ENCODE data around the gene GCK. TPM values are rescaled to one million over a fixed set of nuclear protein-coding genes. Genes with fewer than 3 reads are reported as not detected.
"Not testable (repeated sequence)": the region's sequence is repeated elsewhere in the genome, so short reads cannot be mapped to it uniquely, and the experiment has no call there.

The GCK gene
- total RNA-seq, 1 donor from 2014 or later = 2.4 TPM

- Mint-ChIP-seq H3K36me3 (ENCODE audit: low read depth) (peaks cover 55% of the 10 kb centered on the region), H3K9me3 (no peaks in the 10 kb centered on the region)
- no peak for DNase-seq (ENCODE audit: low spot score)
These were observed 20.9 kb upstream of the GCK start for GRCh38 chr7:44210107-44210506.

GRCh38 chr7:44208085-44208484 lies 18.8 kb upstream of the GCK start:
- Mint-ChIP-seq H3K4me3 (no peak overlapping the region), H3K9me3 (no peaks in the 10 kb centered on the region), H3K27ac (no peak overlapping the region), H3K4me1 (ENCODE audit: low read depth) (peaks cover 8% of the 10 kb centered on the region), H3K36me3 (ENCODE audit: low read depth) (peaks cover 59% of the 10 kb centered on the region), H3K27me3 (ENCODE audit: insufficient read depth) (no peaks in the 10 kb centered on the region)
- intact Hi-C loops (cut with micrococcal nuclease) = no loop called here
- DNase-seq (ENCODE audit: low spot score) = no peak

More at GRCh38 chr7:44210107-44210506, 20.9 kb upstream of the GCK start:
- no peak overlapping the region for H3K4me3 Mint-ChIP-seq
- H3K27me3 Mint-ChIP-seq (ENCODE audit: insufficient read depth) = no peaks in the 10 kb centered on the region
- no peak overlapping the region for H3K27ac Mint-ChIP-seq
- intact Hi-C loops (cut with micrococcal nuclease) = no loop called here
- H3K4me1 Mint-ChIP-seq (ENCODE audit: low read depth) = no peaks in the 10 kb centered on the region

GRCh38 chr7:44206008-44206407 lies 16.8 kb upstream of the GCK start:
- H3K27me3 Mint-ChIP-seq (ENCODE audit: insufficient read depth) = no peaks in the 10 kb centered on the region
- H3K4me3 Mint-ChIP-seq = no peak overlapping the region
- H3K4me1 Mint-ChIP-seq (ENCODE audit: low read depth) = peaks cover 23% of the 10 kb centered on the region
- no peak for DNase-seq (ENCODE audit: low spot score)
- no peaks in the 10 kb centered on the region for H3K9me3 Mint-ChIP-seq
- peaks cover 48% of the 10 kb centered on the region for H3K36me3 Mint-ChIP-seq (ENCODE audit: low read depth)
- no peak overlapping the region for H3K27ac Mint-ChIP-seq
- intact Hi-C loops (cut with micrococcal nuclease) = no loop called here

- H3K36me3 Mint-ChIP-seq (ENCODE audit: low read depth) = peaks cover 26% of the 10 kb centered on the region
- H3K27ac Mint-ChIP-seq = no peak overlapping the region
- H3K4me3 Mint-ChIP-seq = peak overlapping the region; percentile 88
- intact Hi-C loops (cut with micrococcal nuclease) = loop anchor here (2.0 to 5.0 kb wide), 2 partner anchors 157 to 180 kb away; partner anchors contain the start of gene DBNL
- H3K9me3 Mint-ChIP-seq = no peaks in the 10 kb centered on the region
- H3K27me3 Mint-ChIP-seq (ENCODE audit: insufficient read depth) = no peaks in the 10 kb centered on the region
- DNase-seq (ENCODE audit: low spot score) = no peak
- H3K4me1 Mint-ChIP-seq (ENCODE audit: low read depth) = peaks cover 29% of the 10 kb centered on the region
These were observed 12.6 kb upstream of the GCK start for GRCh38 chr7:44201813-44202212.

GRCh38 chr7:44200699-44201461 lies 11.6 kb upstream of the GCK start, which contains the start of gene YKT6:
Gene YKT6, plus strand, starts transcription at chr7:44200978. Its CDS starts 158 bp downstream, at chr7:44201136.
- H3K36me3 Mint-ChIP-seq (ENCODE audit: low read depth) = peaks cover 19% of the 10 kb centered on the region
- H3K9me3 Mint-ChIP-seq = no peaks in the 10 kb centered on the region
- H3K4me3 Mint-ChIP-seq = peak within 1 kb of the TSS; percentile 88
- intact Hi-C loops (cut with micrococcal nuclease) = loop anchor here (1.0 to 5.0 kb wide), 11 partner anchors 55 to 646 kb away; partner anchors contain the start of genes DBNL, NUDCD3, OGDH and POLD2
- H3K27ac Mint-ChIP-seq = peak within 1 kb of the TSS; percentile 52
- H3K4me1 Mint-ChIP-seq (ENCODE audit: low read depth) = peaks cover 37% of the 10 kb centered on the region
- peak; percentile 94 for DNase-seq (ENCODE audit: low spot score)
- no peaks in the 10 kb centered on the region for H3K27me3 Mint-ChIP-seq (ENCODE audit: insufficient read depth)

GRCh38 chr7:44200163-44200562 lies 10.9 kb upstream of the GCK start:
- not testable (repeated sequence) for H3K9me3 Mint-ChIP-seq; H3K27me3 Mint-ChIP-seq (ENCODE audit: insufficient read depth); DNase-seq (ENCODE audit: low spot score); H3K27ac Mint-ChIP-seq
- Mint-ChIP-seq H3K4me3 (peak overlapping the region; percentile 75), H3K4me1 (ENCODE audit: low read depth) (peaks cover 41% of the 10 kb centered on the region), H3K36me3 (ENCODE audit: low read depth) (peaks cover 15% of the 10 kb centered on the region)
- intact Hi-C loops (cut with micrococcal nuclease) = loop anchor here (1.0 to 5.0 kb wide), 11 partner anchors 54 to 647 kb away; partner anchors contain the start of genes DBNL, NUDCD3, OGDH and POLD2

- Mint-ChIP-seq H3K9me3 (no peaks in the 10 kb centered on the region), H3K27ac (no peak overlapping the region), H3K4me1 (ENCODE audit: low read depth) (peaks cover 34% of the 10 kb centered on the region), H3K36me3 (ENCODE audit: low read depth) (peaks cover 2% of the 10 kb centered on the region), H3K4me3 (no peak overlapping the region), H3K27me3 (ENCODE audit: insufficient read depth) (no peaks in the 10 kb centered on the region)
- intact Hi-C loops (cut with micrococcal nuclease) = no loop called here
- no peak for DNase-seq (ENCODE audit: low spot score)
These were observed 8.2 kb upstream of the GCK start for GRCh38 chr7:44197474-44197873.

GRCh38 chr7:44196450-44196872 lies 7.2 kb upstream of the GCK start:
- peak; percentile 10 for DNase-seq (ENCODE audit: low spot score)
- H3K27me3 Mint-ChIP-seq (ENCODE audit: insufficient read depth) = no peaks in the 10 kb centered on the region
- no peaks in the 10 kb centered on the region for H3K9me3 Mint-ChIP-seq
- H3K4me1 Mint-ChIP-seq (ENCODE audit: low read depth) = peaks cover 24% of the 10 kb centered on the region
- no peak overlapping the region for H3K27ac Mint-ChIP-seq
- intact Hi-C loops (cut with micrococcal nuclease) = loop anchor here (1.0 kb wide), 1 partner anchor 124 kb away; no protein-coding TSS in a partner anchor
- peaks cover 2% of the 10 kb centered on the region for H3K36me3 Mint-ChIP-seq (ENCODE audit: low read depth)
- no peak overlapping the region for H3K4me3 Mint-ChIP-seq

GRCh38 chr7:44195889-44196288 lies 6.7 kb upstream of the GCK start:
- H3K9me3 Mint-ChIP-seq = no peaks in the 10 kb centered on the region
- no peak overlapping the region for H3K27ac Mint-ChIP-seq
- intact Hi-C loops (cut with micrococcal nuclease) = loop anchor here (1.0 kb wide), 1 partner anchor 124 kb away; no protein-coding TSS in a partner anchor

GRCh38 chr7:44194562-44195145 lies 5.4 kb upstream of the GCK start:
- no peaks in the 10 kb centered on the region for H3K36me3 Mint-ChIP-seq (ENCODE audit: low read depth)
- H3K4me3 Mint-ChIP-seq = no peak overlapping the region
- H3K27ac Mint-ChIP-seq = no peak overlapping the region
- DNase-seq (ENCODE audit: low spot score) = no peak
- peaks cover 2% of the 10 kb centered on the region for H3K27me3 Mint-ChIP-seq (ENCODE audit: insufficient read depth)
- intact Hi-C loops (cut with micrococcal nuclease) = no loop called here
- peaks cover 23% of the 10 kb centered on the region for H3K4me1 Mint-ChIP-seq (ENCODE audit: low read depth)
- no peaks in the 10 kb centered on the region for H3K9me3 Mint-ChIP-seq

More at GRCh38 chr7:44195889-44196288, 6.7 kb upstream of the GCK start:
- peaks cover 2% of the 10 kb centered on the region for H3K27me3 Mint-ChIP-seq (ENCODE audit: insufficient read depth)
- peaks cover under 1% of the 10 kb centered on the region for H3K36me3 Mint-ChIP-seq (ENCODE audit: low read depth)
- DNase-seq (ENCODE audit: low spot score) = no peak
- peaks cover 23% of the 10 kb centered on the region for H3K4me1 Mint-ChIP-seq (ENCODE audit: low read depth)
- H3K4me3 Mint-ChIP-seq = no peak overlapping the region

GRCh38 chr7:44194069-44194468 lies 4.8 kb upstream of the GCK start:
- Mint-ChIP-seq H3K36me3 (ENCODE audit: low read depth) (no peaks in the 10 kb centered on the region), H3K4me3 (no peak overlapping the region)

GRCh38 chr7:44193011-44193802 lies 4.0 kb upstream of the GCK start:
- H3K36me3 Mint-ChIP-seq (ENCODE audit: low read depth) = no peaks in the 10 kb centered on the region
- intact Hi-C loops (cut with micrococcal nuclease) = no loop called here
- peaks cover 2% of the 10 kb centered on the region for H3K27me3 Mint-ChIP-seq (ENCODE audit: insufficient read depth)
- no peak overlapping the region for H3K27ac Mint-ChIP-seq
- H3K4me1 Mint-ChIP-seq (ENCODE audit: low read depth) = peaks cover 23% of the 10 kb centered on the region
- no peak overlapping the region for H3K4me3 Mint-ChIP-seq
- H3K9me3 Mint-ChIP-seq = no peaks in the 10 kb centered on the region
- DNase-seq (ENCODE audit: low spot score) = no peak

More at GRCh38 chr7:44194069-44194468, 4.8 kb upstream of the GCK start:
- DNase-seq (ENCODE audit: low spot score) = no peak
- Mint-ChIP-seq H3K9me3 (no peaks in the 10 kb centered on the region), H3K4me1 (ENCODE audit: low read depth) (peaks cover 23% of the 10 kb centered on the region), H3K27ac (no peak overlapping the region), H3K27me3 (ENCODE audit: insufficient read depth) (peaks cover 2% of the 10 kb centered on the region)
- intact Hi-C loops (cut with micrococcal nuclease) = no loop called here
